GM23248 (cell line): Measurements from ENCODE around the gene CCDC198. TPM values are rescaled to one million over a fixed set of nuclear protein-coding genes. Genes with fewer than 3 reads are reported as not detected.

ENCODE experiments used
- DNase-seq: peaks from one replicate; pipeline ENCODE4 v3.0.0-alpha.2; 2015
- H2AFZ ChIP-seq: fragments of 200-600 bp; sonication (generic); 2 replicates; pipeline ENCODE4 v1.6.1; 2016; ENCODE audit warnings: antibody characterized with exemption
- H3F3A ChIP-seq: fragments of 200-600 bp; sonication (generic); 2 replicates; pipeline ENCODE4 v1.6.1; 2016; ENCODE audit warnings: mild to moderate bottlenecking, antibody characterized with exemption, mixed run types; ENCODE audit not compliant: insufficient read depth
- H3K27ac ChIP-seq: fragments of 200-600 bp; sonication (generic); 2 replicates; pipeline ENCODE4 v1.5.1; 2016; ENCODE audit warnings: mild to moderate bottlenecking
- H3K27me3 ChIP-seq: fragments of 200-600 bp; sonication (generic); replicated peaks from 2 replicates; pipeline ENCODE4 v1.6.1; 2016; ENCODE audit warnings: mild to moderate bottlenecking; ENCODE audit not compliant: insufficient read depth
- H3K36me3 ChIP-seq: fragments of 200-600 bp; sonication (generic); 2 replicates; pipeline ENCODE4 v1.6.1; 2016; ENCODE audit warnings: low read depth, mild to moderate bottlenecking
- H3K4me1 ChIP-seq: fragments of 200-600 bp; sonication (generic); 2 replicates; pipeline ENCODE4 v1.6.1; 2016; ENCODE audit warnings: mild to moderate bottlenecking; ENCODE audit not compliant: insufficient read depth
- H3K4me2 ChIP-seq: fragments of 200-600 bp; sonication (generic); one replicate; pipeline ENCODE4 v1.6.1; 2016; ENCODE audit warnings: mild to moderate bottlenecking; ENCODE audit not compliant: unreplicated experiment
- H3K4me3 ChIP-seq: fragments of 200-600 bp; sonication (generic); 2 replicates; pipeline ENCODE4 v1.5.1; 2016; ENCODE audit warnings: mild to moderate bottlenecking
- H3K79me2 ChIP-seq: fragments of 200-600 bp; sonication (generic); 2 replicates; pipeline ENCODE4 v1.6.1; 2016; ENCODE audit warnings: mild to moderate bottlenecking; ENCODE audit not compliant: insufficient read depth
- H3K9ac ChIP-seq: fragments of 200-600 bp; sonication (generic); 2 replicates; pipeline ENCODE4 v1.6.1; 2016; ENCODE audit warnings: mild to moderate bottlenecking
- H3K9me2 ChIP-seq: fragments of 200-600 bp; sonication (generic); 2 replicates; pipeline ENCODE4 v1.6.1; 2016; ENCODE audit warnings: mixed run types, mild to moderate bottlenecking, moderate library complexity; ENCODE audit not compliant: insufficient read depth
- H3K9me3 ChIP-seq: fragments of 200-600 bp; sonication (generic); one replicate; pipeline ENCODE4 v1.6.1; 2017; ENCODE audit warnings: low read depth
- H4K20me1 ChIP-seq: fragments of 200-600 bp; sonication (generic); 2 replicates; pipeline ENCODE4 v1.6.0; 2016; ENCODE audit not compliant: insufficient read depth
- EZH2 ChIP-seq: fragments of 200-600 bp; sonication (generic); IDR thresholded peaks from 2 replicates; pipeline ENCODE4 v1.6.1; 2018; ENCODE audit warnings: antibody characterized with exemption, mild to moderate bottlenecking; ENCODE audit not compliant: insufficient read depth, poor library complexity, severe bottlenecking
- EZH2phosphoT487 ChIP-seq: fragments of 200-600 bp; sonication (generic); IDR thresholded peaks from 2 replicates; pipeline ENCODE4 v1.6.1; 2018; ENCODE audit warnings: antibody characterized with exemption, moderate library complexity, mild to moderate bottlenecking, low read depth; ENCODE audit not compliant: insufficient read depth
- WGBS, 2 experiments: methylation state at CpG; one replicate each; pipeline ENCODE4 v1.1.6; 2015 to 2017; ENCODE audit warnings: low lambda C conversion rate in 2 of 2, low coverage in 1 of 2; ENCODE audit errors: missing lambda C conversion rate in 2 of 2; 5-methylcytosine and 5-hydroxymethylcytosine counted together
- in situ Hi-C: fragments of 300-500 bp; cut with MboI; formaldehyde crosslinking; loops from 2 replicates; pipeline ENCODE4 v1.15.0; 2020
- polyA plus RNA-seq: library from polyadenylated mRNA; unstranded; fragments of >200 nt; fragmentation: Nextera tagmentation; extraction: Ambion mirVana; gene quantifications from 2 replicates; pipeline ENCODE4 v1.2.1, GENCODE V29; 2016
- total RNA-seq: library from RNA; depleted of rRNA; stranded (reverse); fragments of >200 nt; shearing (Covaris generic); gene quantifications from 2 replicates; pipeline ENCODE4 v1.2.3, GENCODE V29; 2014; rRNA removed

The CCDC198 gene
- total RNA-seq (not detected in 2 replicates), polyA plus RNA-seq (not detected in 2 replicates)

- H3F3A ChIP-seq, result no peaks in the 10 kb centered on the region
- H3K27me3 ChIP-seq, result peaks cover 48% of the 10 kb centered on the region
- no peak within 1 kb of the TSS for H3K9ac ChIP-seq
- H3K4me3 ChIP-seq, result no peak within 1 kb of the TSS
- H3K79me2 ChIP-seq, result no peaks in the 10 kb centered on the region
- no peaks in the 10 kb centered on the region for H3K9me3 ChIP-seq
- H3K27ac ChIP-seq, result no peak within 1 kb of the TSS
- H3K9me2 ChIP-seq, result no peaks in the 10 kb centered on the region
- H3K4me1 ChIP-seq, result peaks cover 10% of the 10 kb centered on the region; the same call in 1 of the 2 replicates
- no peaks in the 10 kb centered on the region for H4K20me1 ChIP-seq
- TF ChIP-seq EZH2phosphoT487 (no peak), EZH2 (no peak)
- peak; percentile 17 for DNase-seq
- in situ Hi-C loops, result loop anchor here (25.0 kb wide), 1 partner anchor 569 kb away; no protein-coding TSS in a partner anchor
- WGBS, 2 experiments, result 53 to 55% methylated on average over 6 of the region's 6 CpGs
- no peak within 1 kb of the TSS for H2AFZ ChIP-seq
- no peak within 1 kb of the TSS for H3K4me2 ChIP-seq
- H3K36me3 ChIP-seq, result no peaks in the 10 kb centered on the region
Observed at GRCh38 chr14:57493467-57494181, at the start of gene CCDC198. Gene CCDC198 (minus strand): TSS chr14:57493857. CDS start chr14:57493715, 142 bp downstream.

GRCh38 chr14:57533214-57533613, 39.6 kb upstream of the CCDC198 start:
- no peaks in the 10 kb centered on the region for H3K9me3 ChIP-seq
- H4K20me1 ChIP-seq, result no peaks in the 10 kb centered on the region
- H3K27ac ChIP-seq, result no peak overlapping the region
- peak; percentile 38 for DNase-seq
- in situ Hi-C loops, result no loop called here
- H3K36me3 ChIP-seq, result no peaks in the 10 kb centered on the region
- H3K27me3 ChIP-seq, result no peaks in the 10 kb centered on the region
- H3F3A ChIP-seq, result no peaks in the 10 kb centered on the region
- no peak overlapping the region for H3K4me3 ChIP-seq
- no peaks in the 10 kb centered on the region for H3K4me1 ChIP-seq
- no peak overlapping the region for H2AFZ ChIP-seq
- TF ChIP-seq EZH2phosphoT487 (no peak), EZH2 (no peak)
- no peaks in the 10 kb centered on the region for H3K9me2 ChIP-seq
- WGBS, 2 experiments, result 93 to 94% methylated on average over 1 of the region's 1 CpG
- no peak overlapping the region for H3K9ac ChIP-seq
- H3K79me2 ChIP-seq, result no peaks in the 10 kb centered on the region
- no peak overlapping the region for H3K4me2 ChIP-seq

GRCh38 chr14:57530571-57530970, 36.9 kb upstream of the CCDC198 start:
- Histone ChIP-seq H3F3A (no peaks in the 10 kb centered on the region), H3K27ac (no peak overlapping the region), H3K4me2 (no peak overlapping the region), H3K9me3 (no peaks in the 10 kb centered on the region), H3K9ac (no peak overlapping the region), H3K4me1 (no peaks in the 10 kb centered on the region), H2AFZ (no peak overlapping the region), H3K9me2 (no peaks in the 10 kb centered on the region), H4K20me1 (no peaks in the 10 kb centered on the region), H3K36me3 (no peaks in the 10 kb centered on the region), H3K27me3 (no peaks in the 10 kb centered on the region), H3K79me2 (no peaks in the 10 kb centered on the region), H3K4me3 (no peak overlapping the region)
- in situ Hi-C loops, result no loop called here
- DNase-seq, result no peak
- no peak for TF ChIP-seq EZH2phosphoT487
- TF ChIP-seq EZH2, result no peak

GRCh38 chr14:57526942-57527341, 33.3 kb upstream of the CCDC198 start:
- H3F3A ChIP-seq, result no peaks in the 10 kb centered on the region
- no peak for DNase-seq
- no peaks in the 10 kb centered on the region for H3K36me3 ChIP-seq
- WGBS, 2 experiments, result 26 to 30% methylated on average over 3 of the region's 3 CpGs
- TF ChIP-seq EZH2 (no peak), EZH2phosphoT487 (no peak)
- H3K9ac ChIP-seq, result no peak overlapping the region
- no peak overlapping the region for H3K27ac ChIP-seq
- no peaks in the 10 kb centered on the region for H3K79me2 ChIP-seq
- in situ Hi-C loops, result no loop called here
- H3K9me2 ChIP-seq, result no peaks in the 10 kb centered on the region
- H3K4me3 ChIP-seq, result no peak overlapping the region
- no peaks in the 10 kb centered on the region for H3K27me3 ChIP-seq
- H3K4me1 ChIP-seq, result no peaks in the 10 kb centered on the region
- no peaks in the 10 kb centered on the region for H4K20me1 ChIP-seq
- no peaks in the 10 kb centered on the region for H3K9me3 ChIP-seq
- H2AFZ ChIP-seq, result no peak overlapping the region
- H3K4me2 ChIP-seq, result no peak overlapping the region
